Breast epithelium (tissue), 4 donors: ENCODE data around the gene LLGL1. TPM values are rescaled to one million over a fixed set of nuclear protein-coding genes. Genes with fewer than 3 reads are reported as not detected.

Experiments used
- DNase-seq, 2 donors: peaks; one replicate each; pipeline ENCODE4 v3.0.0-alpha.2; 2019; ENCODE audit warnings: low spot score in 2 of 2
- H3K27ac ChIP-seq, 2 donors: fragments of 200-600 bp; sonication (generic) in 1 of 2; one replicate each; pipeline ENCODE4 v1.5.1; 2016 to 2019; ENCODE audit warnings: mild to moderate bottlenecking in 1 of 2
- H3K27me3 ChIP-seq, 2 donors: fragments of 200-600 bp; sonication (generic) in 1 of 2; one replicate each; pipeline versions ENCODE4 v1.5.1 to v1.6.0; 2017 to 2019; ENCODE audit warnings: control low read depth in 1 of 2, mild to moderate bottlenecking in 1 of 2
- H3K36me3 ChIP-seq: fragments of 200-600 bp; one replicate; pipeline ENCODE4 v1.5.1; 2019
- H3K4me1 ChIP-seq, 2 donors: fragments of 200-600 bp; sonication (generic); one replicate each; pipeline ENCODE4 v1.5.1; 2016 to 2019; ENCODE audit warnings: control low read depth in 1 of 2
- H3K4me3 ChIP-seq, 3 donors: fragments of 200-600 bp; sonication (generic); 1 replicate in 2 of 3; 2 replicates in 1 of 3; pipeline ENCODE4 v1.5.1; 2016 to 2019; ENCODE audit warnings: mild to moderate bottlenecking in 3 of 3, moderate library complexity in 2 of 3
- H3K9me3 ChIP-seq, 2 donors: fragments of 200-600 bp; sonication (generic) in 1 of 2; one replicate each; pipeline ENCODE4 v1.5.1; 2016 to 2019; ENCODE audit warnings: control low read depth in 1 of 2
- POLR2A ChIP-seq: fragments of 450-650 bp; IDR thresholded peaks from one replicate; pipeline ENCODE4 v1.6.1; 2016; ENCODE audit warnings: antibody characterized with exemption, mild to moderate bottlenecking, moderate library complexity
- POLR2AphosphoS5 ChIP-seq, 3 donors: sonication (generic); formaldehyde crosslinking; IDR thresholded peaks; one replicate each; pipeline ENCODE4 v1.6.1; 2017; ENCODE audit warnings: antibody characterized with exemption in 3 of 3
- intact Hi-C: fragments of 100-400 bp; cut with DNase I; formaldehyde crosslinking; loops from one replicate; pipeline ENCODE4 v1.15.1; 2023; ENCODE audit warnings: low total_unique reads
- total RNA-seq, 3 donors: library from RNA; depleted of rRNA; stranded (reverse); fragments of >200 nt; gene quantifications; one replicate each; pipeline ENCODE4 v1.1.0, GENCODE V29; 2016
- TF ChIP-seq, protein P1 (sequence below), 3 donors: fragments of 450-650 bp; IDR thresholded peaks; one replicate each; pipeline ENCODE4 v1.5.1; 2016 to 2017; ENCODE audit warnings: antibody characterized with exemption in 3 of 3, mild to moderate bottlenecking in 3 of 3, moderate library complexity in 3 of 3

LLGL1 gene
- total RNA-seq, 3 donors from 2014 or later: 16.0 to 21.6 (median 18.4) TPM

DNA sequence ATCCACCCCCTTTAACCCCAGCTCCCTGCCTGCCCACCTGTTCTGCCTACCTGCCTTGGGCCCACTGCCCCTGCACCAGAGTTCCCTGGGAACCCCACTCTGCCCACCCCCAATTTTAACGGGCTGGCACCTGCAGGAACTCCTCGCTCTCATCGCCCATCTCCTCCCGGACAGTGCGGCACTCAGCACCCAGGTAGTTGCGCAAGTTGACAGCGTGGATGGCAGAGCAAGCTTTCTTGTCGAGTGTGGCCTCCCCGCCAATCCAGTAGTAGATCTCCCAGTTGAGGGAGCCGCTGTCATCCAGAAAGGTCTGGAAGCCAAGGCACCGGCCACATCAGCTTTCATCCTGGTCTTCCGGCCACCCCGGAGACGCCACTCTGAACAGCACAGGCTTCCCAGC is 25.3 kb downstream of the LLGL1 start:
- TF ChIP-seq POLR2A (no peak), POLR2AphosphoS5 (IDR thresholded peaks at IDR 0.05) (no peak)
- TF ChIP-seq, protein P1, sequence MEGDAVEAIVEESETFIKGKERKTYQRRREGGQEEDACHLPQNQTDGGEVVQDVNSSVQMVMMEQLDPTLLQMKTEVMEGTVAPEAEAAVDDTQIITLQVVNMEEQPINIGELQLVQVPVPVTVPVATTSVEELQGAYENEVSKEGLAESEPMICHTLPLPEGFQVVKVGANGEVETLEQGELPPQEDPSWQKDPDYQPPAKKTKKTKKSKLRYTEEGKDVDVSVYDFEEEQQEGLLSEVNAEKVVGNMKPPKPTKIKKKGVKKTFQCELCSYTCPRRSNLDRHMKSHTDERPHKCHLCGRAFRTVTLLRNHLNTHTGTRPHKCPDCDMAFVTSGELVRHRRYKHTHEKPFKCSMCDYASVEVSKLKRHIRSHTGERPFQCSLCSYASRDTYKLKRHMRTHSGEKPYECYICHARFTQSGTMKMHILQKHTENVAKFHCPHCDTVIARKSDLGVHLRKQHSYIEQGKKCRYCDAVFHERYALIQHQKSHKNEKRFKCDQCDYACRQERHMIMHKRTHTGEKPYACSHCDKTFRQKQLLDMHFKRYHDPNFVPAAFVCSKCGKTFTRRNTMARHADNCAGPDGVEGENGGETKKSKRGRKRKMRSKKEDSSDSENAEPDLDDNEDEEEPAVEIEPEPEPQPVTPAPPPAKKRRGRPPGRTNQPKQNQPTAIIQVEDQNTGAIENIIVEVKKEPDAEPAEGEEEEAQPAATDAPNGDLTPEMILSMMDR (IDR thresholded peaks at IDR 0.05): no peak
- no peak overlapping the region for H3K27ac ChIP-seq
- H3K36me3 ChIP-seq: peaks cover 7% of the 10 kb centered on the region
- no peak for DNase-seq
- intact Hi-C loops: no loop called here
- no peaks in the 10 kb centered on the region for H3K4me1 ChIP-seq
- no peaks in the 10 kb centered on the region for H3K27me3 ChIP-seq
- no peaks in the 10 kb centered on the region for H3K9me3 ChIP-seq
- no peak overlapping the region for H3K4me3 ChIP-seq

DNA sequence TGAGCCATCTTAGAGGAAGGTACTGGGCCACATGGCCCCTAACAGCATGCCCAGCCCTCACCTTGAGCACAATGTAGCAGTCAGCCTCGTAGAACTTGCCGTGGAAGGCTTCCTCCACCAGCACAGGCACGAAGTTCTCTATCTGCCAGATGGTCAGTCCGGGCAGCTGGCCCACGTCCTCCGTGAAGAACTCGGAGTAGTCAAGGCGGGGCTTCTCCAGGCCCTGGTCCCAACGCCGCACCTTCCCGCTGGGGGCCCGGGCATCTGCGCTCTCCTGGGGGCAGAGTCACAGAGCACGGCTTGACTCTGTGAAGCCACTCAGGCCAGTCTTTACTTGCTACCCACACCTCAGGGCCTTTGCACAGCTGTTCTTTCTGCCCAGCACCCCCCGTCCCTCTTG is 25.8 kb downstream of the LLGL1 start:
- Histone ChIP-seq H3K36me3 (peaks cover 7% of the 10 kb centered on the region), H3K9me3 (no peaks in the 10 kb centered on the region), H3K4me1 (no peaks in the 10 kb centered on the region), H3K27me3 (no peaks in the 10 kb centered on the region), H3K4me3 (no peak overlapping the region), H3K27ac (no peak overlapping the region)
- TF ChIP-seq POLR2A: no peak
- TF ChIP-seq POLR2AphosphoS5 (IDR thresholded peaks at IDR 0.05): no peak
- TF ChIP-seq, protein P1 (IDR thresholded peaks at IDR 0.05): no peak
- intact Hi-C loops: no loop called here
- DNase-seq: no peak

DNA sequence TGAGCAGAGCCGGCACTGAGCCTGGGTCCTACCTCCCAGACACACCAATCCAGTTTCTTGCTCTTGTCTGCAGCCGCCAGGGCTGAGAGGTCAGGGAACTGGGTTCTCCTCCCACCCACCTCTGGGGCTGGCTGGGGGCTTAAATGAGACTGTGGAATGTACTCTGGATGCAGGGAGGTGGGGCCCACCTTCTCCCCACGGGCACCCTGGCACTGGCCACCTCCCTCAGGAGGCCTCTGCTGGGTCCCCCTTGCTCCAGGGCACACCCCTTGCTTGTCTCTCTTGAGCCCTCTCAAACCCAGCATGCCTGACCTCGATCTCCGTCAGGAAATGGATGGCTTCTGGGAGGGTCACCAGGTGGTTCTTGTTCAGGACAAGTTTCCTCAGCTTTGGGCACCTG is 26.7 kb downstream of the LLGL1 start:
- TF ChIP-seq POLR2AphosphoS5 (IDR thresholded peaks at IDR 0.05) (no peak), POLR2A (no peak)
- TF ChIP-seq, protein P1 (IDR thresholded peaks at IDR 0.05): no peak
- Histone ChIP-seq H3K27ac (no peak overlapping the region), H3K36me3 (peaks cover 7% of the 10 kb centered on the region), H3K4me1 (peaks cover 5 to 6% of the 10 kb centered on the region in 2 donors), H3K27me3 (no peaks in the 10 kb centered on the region), H3K4me3 (no peak overlapping the region), H3K9me3 (no peaks in the 10 kb centered on the region)
- no peak for DNase-seq
- intact Hi-C loops: no loop called here

DNA sequence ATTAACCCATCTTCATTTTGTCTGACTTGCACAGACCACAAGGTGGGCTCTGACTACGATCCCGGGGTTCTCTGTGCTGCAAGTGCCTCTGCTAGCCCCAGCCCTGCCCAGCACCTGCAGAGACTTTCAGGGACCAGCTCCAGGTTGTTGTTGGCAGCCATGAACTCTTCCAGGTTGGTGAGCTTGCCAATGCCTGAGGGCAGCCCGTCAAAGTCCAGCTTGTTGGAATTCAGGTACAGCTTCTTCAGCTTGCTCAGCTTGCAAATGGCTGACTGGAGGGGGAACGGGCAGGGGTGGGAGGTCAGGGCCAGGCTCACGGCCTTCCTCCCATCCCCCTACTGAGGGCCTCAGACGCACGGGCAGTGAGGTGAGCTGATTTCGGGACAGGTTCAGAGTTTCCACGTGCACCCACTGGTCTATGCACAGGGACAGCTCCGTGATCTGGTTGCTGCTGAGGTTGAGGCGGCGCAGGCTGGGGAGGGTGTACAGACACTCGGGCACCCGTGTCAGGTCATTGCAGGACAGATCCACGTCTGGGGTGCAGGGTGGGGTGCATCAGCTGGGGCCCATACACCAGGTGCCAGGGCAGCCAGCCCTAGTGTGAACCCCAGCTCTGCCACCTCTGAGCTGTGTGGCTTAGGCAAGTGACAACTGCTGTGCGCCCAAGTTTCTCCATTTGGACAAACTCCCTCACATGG is 27.9 kb downstream of the LLGL1 start:
- H3K4me1 ChIP-seq: peaks cover 6 to 8% of the 10 kb centered on the region in 2 donors
- no peak for TF ChIP-seq POLR2A
- TF ChIP-seq, protein P1 (IDR thresholded peaks at IDR 0.05): no peak
- no peak for TF ChIP-seq POLR2AphosphoS5 (IDR thresholded peaks at IDR 0.05)
- no peaks in the 10 kb centered on the region for H3K27me3 ChIP-seq
- DNase-seq: peak; percentile 45 to 85
- H3K36me3 ChIP-seq: peaks cover 7% of the 10 kb centered on the region
- no peak overlapping the region for H3K4me3 ChIP-seq
- H3K27ac ChIP-seq: no peak overlapping the region
- intact Hi-C loops: no loop called here
- no peaks in the 10 kb centered on the region for H3K9me3 ChIP-seq

DNA sequence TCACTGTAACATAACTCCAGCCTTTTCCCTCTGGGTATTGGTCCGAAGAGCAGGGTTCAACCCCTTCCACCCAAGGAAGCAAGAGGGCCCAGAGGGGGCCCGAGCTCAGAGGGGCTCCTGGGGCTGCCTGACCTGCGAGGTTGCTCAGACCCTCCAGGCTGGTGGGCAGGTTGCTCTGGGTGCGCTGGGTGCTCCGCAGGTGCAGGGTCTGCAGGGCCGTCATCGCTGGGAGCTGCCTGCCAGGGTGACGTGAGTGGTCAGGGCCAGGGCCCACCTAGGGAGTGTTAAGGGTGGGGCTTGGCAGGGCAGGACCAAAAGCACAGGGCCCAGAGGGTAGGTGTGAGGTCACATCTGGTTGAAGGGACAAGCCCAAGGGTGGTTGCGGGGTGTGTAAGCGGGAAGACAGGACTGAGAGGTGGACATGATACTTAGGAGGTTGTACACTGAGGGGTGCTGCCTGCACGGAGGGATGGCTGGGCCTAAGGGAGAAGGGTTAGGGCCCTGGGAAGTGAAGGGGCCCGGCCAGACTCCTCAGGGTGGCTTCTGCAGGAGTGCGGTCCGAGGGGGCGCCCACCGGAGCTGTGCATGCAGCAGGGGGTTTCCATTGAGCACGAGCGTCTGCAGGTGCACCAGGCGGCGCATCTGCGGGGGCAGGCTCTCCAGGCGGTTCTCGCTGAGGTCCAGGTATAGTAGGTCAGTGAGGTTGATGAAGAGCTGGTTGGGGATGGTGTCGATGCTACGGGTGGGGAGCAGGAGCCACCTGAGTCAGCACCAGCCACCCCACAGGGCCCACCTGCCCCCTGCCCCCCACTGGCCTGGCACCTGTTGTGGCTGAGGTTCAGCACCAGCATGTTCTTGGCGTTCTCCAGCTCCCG is 28.7 kb downstream of the LLGL1 start:
- intact Hi-C loops: no loop called here
- Histone ChIP-seq H3K4me3 (no peak overlapping the region), H3K27me3 (no peaks in the 10 kb centered on the region), H3K36me3 (peaks cover 7% of the 10 kb centered on the region), H3K27ac (no peak overlapping the region), H3K9me3 (no peaks in the 10 kb centered on the region), H3K4me1 (peaks cover 6 to 8% of the 10 kb centered on the region in 2 donors)
- TF ChIP-seq POLR2AphosphoS5 (IDR thresholded peaks at IDR 0.05): no peak
- TF ChIP-seq, protein P1 (IDR thresholded peaks at IDR 0.05): no peak
- TF ChIP-seq POLR2A: no peak
- no peak for DNase-seq
